ENCODE measurements around the gene TTLL8. TPM values are rescaled to one million over a fixed set of nuclear protein-coding genes. Genes with fewer than 3 reads are reported as not detected.

Gene TTLL8
- total RNA-seq, 1 donor from 2014 or later, result not detected

DNA sequence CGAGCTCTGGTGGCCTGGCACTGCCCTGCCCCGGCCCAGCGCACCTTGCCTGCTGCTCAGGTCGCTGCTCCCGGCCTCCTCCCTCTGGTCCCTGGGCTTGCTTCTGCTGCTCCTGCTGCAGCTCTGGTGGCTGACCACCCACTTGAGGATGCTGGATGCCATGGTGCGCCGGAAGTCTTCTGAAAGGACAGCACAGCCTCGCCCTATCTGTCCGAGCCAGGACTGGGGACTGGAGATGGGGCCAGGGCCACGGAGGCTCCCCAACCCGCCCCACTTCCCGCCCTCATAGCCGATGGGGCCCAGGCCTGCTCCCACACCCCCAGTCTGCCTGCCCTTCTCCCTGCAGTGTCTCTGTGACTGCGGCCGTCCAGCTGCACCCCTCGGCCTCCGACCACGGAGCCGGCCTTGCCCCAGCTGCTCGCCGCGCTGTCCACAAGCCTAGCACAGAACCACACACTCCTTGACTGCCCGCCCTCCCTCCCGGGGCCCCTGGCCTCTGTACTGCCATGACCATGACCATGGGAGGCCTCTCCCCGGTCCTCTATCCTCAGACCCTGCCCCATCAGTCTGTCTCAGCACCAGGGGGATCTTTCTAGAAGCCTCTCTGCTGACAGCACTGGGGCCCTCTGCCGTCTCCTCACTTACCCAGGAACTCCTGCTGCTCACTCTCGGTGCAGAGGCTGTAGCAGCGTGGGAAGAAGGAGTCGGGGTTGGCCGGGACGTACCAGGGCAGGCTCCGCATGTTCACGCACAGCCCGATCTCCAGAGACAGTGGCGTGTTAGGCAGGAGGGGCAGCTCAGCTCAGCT lies 12.7 kb downstream of the TTLL8 start:
- intact Hi-C loops (cut with micrococcal nuclease), result no loop called here

DNA sequence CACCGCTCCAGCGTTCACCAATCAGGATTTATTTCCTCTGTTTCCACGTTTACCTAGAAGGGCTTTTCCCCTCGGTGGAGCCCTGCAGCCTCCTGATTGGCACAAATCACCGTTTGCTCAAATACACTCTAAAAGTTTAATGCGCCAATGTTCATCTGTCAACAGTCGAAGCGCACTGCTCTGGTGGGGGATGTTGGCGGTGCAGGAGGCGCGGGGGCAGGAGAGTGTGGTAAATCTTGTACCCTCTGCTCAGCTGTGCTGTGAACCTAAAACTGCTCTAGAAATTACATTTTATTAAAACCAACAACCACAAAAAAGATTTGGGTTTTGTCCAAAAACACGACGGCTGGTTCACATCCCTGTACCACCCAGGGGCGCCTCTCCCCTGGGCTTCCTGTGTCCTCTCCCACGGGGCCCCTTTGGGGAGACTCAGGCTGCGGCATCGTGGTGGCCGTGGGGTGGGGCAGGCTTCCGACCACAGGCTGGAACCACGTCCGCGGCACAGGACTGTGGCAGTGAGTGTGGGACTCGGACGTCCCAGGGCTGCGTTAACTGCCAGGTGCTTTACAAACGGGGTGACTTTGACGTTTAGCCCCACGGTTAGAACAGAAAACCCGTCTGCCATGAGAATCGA lies 13.5 kb downstream of the TTLL8 start:
- intact Hi-C loops (cut with micrococcal nuclease), result no loop called here

DNA sequence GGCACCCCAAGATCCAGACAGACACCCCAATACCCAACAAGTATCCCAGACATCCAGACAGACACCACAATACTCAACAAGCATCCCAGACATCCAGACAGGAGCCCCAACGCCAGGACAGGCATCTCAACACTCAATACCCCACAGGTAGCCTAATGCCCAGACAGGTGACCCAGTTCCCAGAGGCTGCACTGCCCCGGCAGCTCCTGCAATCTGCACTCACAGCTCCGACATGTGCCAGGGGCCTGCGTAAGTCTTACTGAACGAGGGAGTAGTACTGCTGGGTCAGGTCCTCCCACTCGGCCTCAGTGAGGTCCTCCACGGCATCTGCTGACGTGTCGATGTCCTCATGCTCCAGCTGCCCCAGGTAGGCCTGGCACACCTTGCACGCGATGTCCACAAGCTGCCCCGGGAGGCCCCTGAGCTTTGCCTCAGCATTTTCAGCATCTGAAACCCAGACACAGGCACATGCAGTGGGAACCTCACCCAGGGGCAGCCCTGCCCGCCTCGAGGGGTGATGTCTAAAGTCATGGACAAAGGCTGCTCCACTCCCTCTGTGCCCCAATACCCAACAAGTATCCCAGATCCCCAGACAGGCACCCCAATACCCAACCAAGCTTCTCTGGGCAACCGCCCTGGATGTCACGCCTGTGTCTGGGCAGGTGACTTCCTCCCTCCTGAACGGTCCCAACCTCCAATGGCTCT lies 16.6 kb downstream of the TTLL8 start:
- intact Hi-C loops (cut with micrococcal nuclease), result no loop called here

DNA sequence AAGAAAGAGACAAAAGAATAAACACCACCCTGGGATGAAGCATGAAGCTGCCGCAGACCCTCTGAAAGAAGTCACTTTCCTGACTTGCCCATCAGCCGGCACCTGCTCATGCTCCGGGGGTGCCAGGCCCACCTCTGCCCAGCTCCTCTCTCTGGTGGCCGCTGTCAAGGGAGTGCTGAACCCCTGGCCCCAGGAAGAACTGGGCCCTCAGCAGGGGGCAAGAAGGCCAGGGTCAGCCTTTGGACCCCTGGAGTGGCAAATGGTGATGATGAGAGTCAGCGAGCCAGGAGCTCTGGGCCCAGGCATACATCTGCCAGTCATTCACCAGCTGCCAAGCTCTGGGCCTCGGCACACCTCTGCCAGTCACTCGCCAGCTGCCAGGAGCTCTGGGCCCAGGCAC lies 17.4 kb downstream of the TTLL8 start:
- intact Hi-C loops (cut with micrococcal nuclease), result no loop called here

DNA sequence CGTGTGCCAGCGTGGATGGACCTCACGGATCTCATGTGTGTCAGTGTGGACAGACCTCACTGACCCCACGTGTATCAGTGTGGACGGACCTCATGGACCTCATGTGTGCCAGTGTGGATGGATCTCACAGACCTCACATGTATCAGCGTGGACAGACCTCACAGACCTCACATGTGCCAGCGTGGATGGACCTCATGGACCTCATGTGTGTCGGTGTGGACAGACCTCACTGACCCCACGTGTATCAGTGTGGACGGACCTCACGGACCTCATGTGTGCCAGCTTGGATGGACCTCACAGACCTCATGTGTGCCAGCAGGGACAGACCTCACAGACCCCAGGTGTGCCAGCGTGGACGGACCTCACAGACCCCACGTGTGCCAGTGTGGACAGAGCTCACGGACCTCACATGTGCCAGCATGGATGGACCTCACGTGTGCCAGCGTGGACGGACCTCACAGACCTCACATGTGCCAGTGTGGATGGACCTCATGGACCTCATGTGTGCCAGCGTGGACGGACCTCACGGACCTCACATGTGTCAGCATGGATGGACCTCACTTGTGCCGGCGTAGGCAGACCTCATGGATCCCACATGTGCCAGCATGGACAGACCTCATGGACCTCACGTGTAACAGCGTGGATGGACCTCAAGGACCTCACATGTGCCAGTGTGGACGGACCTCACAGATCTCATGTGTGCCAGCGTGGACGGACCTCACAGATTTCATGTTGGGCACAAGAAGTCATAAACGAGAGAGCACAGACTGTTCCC lies 18.2 kb downstream of the TTLL8 start:
- intact Hi-C loops (cut with micrococcal nuclease), result loop anchor here (10.0 kb wide), 1 partner anchor 65 kb away; no protein-coding TSS in a partner anchor

DNA sequence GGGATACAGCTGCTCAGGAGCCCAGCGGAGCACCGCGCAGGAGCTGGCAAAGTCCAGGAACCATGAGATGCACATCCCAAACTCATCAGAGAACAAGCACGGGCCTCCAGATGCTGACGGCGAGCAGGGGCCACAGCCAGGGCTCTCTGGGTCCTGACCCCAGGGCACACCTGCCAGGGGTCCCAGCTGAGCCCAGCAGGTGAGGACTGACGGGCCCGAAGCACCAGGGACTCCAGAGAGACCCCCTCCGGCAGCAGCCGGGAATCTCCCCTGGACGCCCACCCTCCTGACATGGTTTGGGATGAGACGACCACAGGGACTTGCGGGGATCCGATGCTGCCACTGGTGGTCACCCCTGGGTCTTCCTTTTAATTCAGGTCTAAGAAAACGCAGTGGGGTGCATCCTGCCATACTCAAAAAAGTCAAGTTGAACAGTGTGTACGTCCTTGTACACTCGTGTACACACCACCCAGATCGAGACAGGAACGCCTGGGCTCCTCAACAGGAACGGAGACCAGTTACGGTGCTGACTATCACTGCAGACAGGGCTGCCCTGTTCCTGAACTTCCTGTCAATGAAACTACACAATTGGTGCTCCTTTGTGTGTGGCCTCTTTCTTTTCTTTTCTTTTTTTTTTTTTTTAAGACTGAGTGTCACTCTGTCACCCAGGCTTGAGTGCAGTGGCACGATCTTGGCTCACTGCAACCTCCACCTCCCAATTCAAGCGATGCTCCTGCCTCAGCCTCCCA lies 21.9 kb downstream of the TTLL8 start:
- intact Hi-C loops (cut with micrococcal nuclease), result loop anchor here (10.0 kb wide), 1 partner anchor 61 kb away; no protein-coding TSS in a partner anchor

DNA sequence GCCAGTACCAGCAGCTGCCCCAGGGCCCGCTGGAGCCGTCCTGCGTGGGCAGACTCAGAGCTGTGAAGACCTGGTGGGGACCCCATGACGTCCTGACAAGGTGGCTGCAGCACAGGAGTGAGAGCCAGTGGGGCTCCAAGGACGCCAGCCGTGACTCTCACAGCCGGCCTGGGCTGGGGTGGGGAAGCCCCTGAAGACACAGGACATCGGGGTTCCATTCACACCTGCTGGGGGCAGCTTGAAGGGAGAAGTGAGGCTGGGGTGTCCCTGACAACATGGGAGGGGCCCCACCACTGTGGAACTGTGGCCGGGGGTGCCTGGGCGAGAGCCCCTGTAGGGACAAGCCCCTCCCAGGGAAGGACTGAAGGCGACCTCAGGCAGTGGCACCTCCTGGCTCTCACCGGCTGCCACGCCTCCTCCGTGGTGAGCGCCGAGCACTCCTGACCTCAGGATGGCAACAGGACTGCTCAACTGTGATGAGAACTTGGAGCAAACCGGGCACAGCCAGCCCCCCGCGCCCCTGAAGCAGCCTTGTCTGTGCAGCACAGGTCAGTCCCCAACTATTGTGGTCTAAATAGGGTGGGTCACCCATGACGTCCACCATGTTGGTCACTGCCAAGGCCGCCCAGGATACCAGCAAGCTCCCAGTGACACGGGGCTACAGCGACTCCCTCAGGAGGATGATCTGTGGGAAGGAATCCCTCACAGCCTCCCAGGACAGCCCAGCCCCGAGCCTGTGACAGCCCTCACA lies 22.8 kb downstream of the TTLL8 start:
- intact Hi-C loops (cut with micrococcal nuclease), result loop anchor here (10.0 kb wide), 1 partner anchor 61 kb away; no protein-coding TSS in a partner anchor

DNA sequence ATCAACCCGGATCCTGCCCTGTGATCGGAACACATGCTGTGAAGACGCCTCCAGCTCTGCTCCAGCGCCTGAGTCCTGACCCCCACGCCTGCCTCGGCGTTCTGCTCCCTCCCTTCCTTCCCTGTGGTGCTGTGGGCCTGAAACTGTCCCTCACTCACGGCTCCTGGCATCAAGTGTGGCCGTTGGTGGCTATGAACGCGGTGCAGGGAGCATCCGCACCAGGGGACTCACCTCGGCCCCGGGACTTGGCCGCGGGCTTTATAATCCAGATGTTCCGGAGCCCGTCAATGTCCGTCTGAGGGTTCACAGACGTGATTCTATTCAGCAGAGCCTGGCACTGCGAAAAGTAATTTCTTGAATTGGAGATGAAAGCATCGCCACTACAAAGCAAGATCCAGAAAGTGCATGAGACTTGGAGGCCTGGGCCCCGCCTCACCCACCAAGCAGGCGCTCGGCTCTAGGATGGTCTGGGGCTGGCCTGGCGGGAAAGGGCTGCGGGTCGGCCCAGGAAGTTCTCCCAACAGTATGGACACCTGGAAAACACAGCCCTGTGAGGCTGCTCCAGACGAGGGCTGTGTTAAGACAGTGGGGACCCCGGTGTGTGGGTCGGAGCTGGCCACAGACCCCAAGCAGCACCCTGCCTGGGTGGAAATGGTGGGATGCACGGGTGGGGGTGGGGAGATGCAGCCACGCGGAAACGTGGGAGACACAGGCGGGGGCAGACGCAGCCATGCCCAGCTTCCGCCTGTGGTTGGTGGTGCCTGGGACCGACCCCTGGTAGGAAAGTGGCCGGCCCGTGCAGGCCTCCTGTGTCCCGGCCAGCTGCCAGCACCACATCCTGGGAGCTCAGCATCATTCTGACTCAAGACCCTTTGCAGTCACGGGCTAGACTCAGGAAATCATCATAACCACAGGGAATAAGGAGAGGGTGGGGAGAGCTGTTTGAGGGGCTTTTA lies 23.7 kb downstream of the TTLL8 start:
- intact Hi-C loops (cut with micrococcal nuclease), result loop anchor here (10.0 kb wide), 1 partner anchor 60 kb away; no protein-coding TSS in a partner anchor

DNA sequence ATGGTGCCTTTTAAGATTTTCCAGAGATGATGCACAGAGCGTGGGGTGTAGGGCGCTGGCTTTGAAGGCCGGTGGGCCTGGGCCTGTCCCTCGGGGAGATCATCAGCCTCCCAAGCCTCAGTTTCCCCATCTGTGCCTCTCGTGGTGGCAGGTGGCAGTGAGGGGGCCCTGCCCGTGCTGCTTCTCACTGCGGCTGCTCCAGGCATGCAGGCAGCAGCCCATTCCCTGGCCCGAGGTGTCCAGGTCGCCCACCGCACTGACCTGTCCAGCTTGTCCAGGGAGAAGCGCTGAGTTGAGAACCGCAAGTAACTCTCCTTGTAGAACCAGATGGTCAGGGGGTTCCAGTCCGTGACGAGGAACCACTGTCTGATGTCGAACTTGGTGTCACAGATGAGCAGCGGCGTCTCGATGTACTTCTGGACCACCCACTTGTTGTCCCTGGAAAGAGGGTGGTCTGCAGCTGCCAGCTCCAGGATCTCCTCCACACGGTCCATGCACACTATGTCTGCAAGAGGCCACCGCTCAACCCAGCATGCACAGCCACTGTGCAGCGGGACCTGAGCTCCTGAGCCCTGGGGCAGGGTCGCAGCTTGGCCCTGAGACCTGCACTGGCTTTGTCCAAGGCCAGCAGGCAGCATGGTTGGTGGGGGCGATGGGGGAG lies 25.0 kb downstream of the TTLL8 start:
- intact Hi-C loops (cut with micrococcal nuclease), result loop anchor here (10.0 kb wide), 1 partner anchor 58 kb away; no protein-coding TSS in a partner anchor

DNA sequence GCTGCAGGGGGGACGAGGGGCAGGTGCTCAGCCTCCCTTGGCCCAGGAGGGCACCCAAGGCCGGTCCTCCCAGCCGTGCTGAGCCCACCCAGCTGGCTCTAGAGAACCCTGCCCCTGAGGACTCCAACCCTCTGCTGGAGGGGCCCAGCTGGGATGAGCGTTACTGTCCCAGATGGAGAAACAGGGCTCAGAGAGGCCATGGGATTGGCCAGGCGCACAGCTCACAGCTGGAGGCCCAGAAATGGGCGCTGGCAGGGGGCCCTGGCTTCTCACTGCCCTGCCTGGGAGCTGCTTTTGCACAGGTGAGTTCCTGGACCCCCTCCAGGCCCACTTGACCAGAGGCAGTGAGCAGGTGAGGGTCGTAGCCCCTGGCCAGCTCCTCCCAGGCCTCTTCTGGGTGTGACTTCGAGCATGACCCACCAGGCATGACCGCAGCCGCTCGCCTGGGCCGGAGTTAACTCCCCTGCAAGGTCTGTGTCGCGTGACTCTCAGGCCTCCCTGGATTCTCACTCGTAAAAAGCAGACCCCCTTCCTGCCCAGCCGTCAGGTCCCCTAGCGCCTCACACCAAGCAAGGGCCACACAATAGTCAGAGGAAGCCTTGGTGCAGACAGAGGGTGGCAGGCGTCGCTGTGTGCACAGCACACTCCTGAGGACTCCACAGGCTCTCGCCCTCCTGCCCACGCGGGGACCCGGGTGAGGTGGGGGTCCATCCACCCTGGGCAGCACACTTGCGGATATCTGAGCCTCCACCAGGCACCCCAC lies 25.8 kb downstream of the TTLL8 start:
- intact Hi-C loops (cut with micrococcal nuclease), result loop anchor here (10.0 kb wide), 1 partner anchor 57 kb away; no protein-coding TSS in a partner anchor

DNA sequence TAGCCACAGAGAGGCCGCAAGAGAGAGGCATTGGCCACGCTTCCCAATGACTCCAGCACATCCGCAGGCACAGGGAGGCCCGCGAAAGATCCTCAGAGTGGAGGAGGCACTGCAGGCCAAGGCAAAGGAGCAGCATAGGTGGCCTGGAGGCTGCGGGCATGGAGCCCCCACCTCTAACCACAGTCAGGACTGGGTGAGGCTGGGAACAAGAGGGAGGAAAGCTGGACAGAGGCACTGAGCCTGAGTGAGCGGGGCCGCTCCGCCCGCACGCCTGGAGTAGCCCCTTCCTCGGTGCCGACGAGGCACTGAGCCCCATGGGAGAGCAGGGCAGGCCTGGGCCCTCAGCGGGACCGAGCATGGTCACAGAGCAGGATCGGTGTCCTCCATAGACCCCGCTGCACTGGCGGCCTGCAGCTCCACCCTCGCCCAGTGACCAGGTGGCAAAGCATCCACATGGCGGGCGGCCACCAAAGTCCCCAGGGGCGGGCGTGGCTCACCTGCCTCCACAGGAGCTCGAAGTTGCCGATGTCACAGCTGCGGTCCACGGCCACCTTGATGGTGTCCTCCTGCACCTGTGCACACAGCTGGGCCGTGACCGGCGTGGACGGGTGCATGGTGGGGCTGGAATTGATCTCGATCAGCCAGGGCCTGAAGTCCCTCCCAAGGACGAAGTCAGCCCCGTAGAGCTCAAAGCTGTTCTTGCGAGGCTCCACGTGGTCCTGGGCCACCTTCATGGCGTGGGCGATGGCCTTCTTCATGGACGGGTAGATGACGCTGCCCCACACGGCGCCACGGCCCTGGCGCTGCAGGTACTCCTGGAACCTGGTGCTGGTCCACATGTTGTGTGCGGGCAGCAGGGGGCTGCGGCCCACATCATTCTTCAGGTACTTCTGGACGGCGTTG lies 26.7 kb downstream of the TTLL8 start:
- intact Hi-C loops (cut with micrococcal nuclease), result loop anchor here (10.0 kb wide), 1 partner anchor 57 kb away; no protein-coding TSS in a partner anchor

DNA sequence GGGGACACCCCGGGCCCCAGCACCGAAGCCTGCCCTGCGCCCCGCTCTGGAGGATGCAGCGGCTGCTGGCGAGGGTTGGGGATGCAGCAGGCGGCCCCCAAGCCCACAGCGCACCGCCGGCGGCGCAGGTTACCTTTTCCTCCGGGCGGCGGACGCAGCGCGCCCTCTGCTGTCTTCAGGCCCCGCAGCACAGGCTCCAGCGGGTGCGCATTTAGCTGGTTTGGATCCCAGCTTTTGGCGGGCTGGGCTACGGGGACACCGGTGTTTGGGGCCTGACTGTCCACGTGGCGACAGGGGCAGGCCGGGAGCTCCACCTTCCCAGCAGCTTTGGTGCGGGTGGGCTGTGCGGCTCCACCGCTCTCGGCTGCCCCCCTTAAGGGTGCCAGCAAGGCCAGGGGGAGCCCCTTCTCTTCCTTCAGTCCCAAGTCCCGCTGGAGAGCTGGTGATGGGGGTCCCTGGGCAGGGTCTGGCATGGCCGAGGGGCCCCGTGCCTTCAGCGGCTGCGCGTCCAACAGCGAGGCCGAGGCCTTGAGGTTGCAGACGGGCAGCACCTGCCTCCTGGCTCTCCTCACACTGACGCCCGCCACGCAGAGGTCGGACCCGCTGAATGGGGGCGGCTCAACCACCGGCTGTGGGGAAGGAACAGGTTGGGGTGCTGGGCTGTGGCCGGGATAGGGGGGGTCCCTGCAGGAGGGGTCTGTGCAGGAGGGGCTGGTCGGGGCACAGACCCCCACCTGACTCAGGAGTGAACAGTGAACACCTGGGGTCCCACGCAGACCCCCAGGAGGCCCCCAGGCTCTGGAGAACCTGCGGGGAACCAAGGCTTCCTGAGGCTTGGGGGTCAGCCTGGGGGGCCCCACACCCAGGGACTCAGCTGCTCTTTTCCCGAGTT lies 27.6 kb downstream of the TTLL8 start:
- intact Hi-C loops (cut with micrococcal nuclease), result loop anchor here (1.0 to 10.0 kb wide), 4 partner anchors 37 to 263 kb away; no protein-coding TSS in a partner anchor

DNA sequence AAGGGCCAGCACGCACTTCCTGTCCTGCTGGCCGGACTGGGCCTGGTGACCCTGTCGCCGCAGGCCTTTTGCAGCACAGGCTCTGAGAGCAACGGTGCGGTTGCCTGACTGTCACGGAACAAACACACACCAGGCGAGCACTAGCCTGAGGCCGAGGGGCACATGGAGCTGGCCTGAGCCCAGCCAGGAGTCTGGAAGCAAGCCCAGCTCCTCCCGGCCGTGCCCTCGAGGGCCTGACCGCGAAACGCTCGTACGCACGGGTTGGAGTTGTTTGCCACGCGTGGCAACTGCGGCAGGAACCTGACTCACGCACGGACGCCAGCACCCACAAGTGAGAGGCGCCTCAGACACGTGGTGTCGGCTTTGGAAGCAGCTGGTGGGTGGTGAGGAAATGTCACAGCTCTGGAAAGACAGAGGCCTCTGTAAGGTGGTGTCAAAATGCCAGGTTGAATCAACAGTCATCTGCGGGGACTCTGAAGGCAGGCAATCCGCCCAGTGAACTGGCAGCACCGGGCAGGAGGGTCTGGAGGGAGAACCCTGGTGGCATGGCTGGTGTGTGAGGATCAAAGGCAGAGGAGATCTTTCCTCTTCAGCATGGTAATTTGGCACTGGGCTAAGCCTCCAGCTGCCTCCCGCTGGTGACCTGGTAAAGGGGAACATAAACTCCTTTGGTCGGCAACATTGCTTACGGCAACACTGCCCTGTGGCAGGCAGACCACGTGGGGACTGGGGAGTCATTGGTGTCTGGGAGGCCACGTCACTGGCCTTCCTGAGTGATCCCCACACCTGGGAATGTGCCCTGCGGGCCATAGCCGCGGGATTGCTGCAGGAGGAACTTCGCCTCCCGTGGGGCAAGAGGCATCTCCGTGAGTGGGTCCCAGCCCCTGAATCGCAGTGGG lies 30.2 kb downstream of the TTLL8 start:
- intact Hi-C loops (cut with micrococcal nuclease), result no loop called here

DNA sequence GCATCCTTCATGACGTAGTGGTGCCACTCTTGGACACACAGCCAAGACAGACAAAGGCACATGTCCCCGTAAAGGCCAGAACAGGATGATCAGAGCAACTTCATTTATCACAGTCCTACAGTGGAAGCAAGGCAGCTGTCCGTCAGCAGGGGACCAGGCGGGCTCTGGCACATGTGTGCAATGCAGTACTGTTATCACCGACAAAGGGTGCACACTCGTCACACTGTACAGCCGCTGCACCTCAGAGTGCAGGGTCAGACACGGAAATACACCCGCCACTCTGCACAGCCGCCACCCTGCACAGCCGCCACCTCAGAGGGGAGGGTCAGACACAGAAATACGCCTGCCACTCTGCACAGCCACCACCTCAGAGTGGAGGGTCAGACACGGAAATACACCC lies 32.1 kb downstream of the TTLL8 start:
- intact Hi-C loops (cut with micrococcal nuclease), result no loop called here

Measured in T-helper 1 cell treated with Interleukin-12 subunit alpha and Interleukin-12 subunit beta and Interleukin-4 antibody, amounts not matched to agents 30 ng/mL and 1 ng/mL, for 36 hours (primary cell).